ENCODE results near the gene SPTBN5. TPM values are rescaled to one million over a fixed set of nuclear protein-coding genes. Genes with fewer than 3 reads are reported as not detected.

The SPTBN5 gene
- total RNA-seq, 6 experiments from 2014 or later, result 0.16 to 0.34 (median 0.24) TPM

DNA sequence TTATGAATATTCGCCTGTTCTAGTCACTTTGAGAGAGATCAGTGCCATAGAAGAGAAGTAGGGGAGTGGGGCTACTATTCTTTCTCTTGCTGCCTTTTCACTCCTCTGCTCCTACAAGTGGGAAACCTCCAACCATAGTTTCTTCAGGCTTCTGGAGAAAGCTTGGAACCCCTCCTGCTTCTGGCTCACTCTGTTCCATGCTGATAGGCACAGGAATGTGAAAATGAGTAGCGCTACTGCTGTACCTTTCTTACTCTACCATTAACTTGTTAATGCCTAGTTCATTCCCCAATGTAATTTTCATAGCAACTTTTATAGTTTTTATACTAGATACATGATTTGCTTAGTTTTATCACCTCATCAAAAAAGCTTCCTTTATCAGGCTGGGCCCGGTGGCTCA is 92.7 kb downstream of the SPTBN5 start:
- H3K36me3 Mint-ChIP-seq (ENCODE audit: low read depth), result peaks cover 19% of the 10 kb centered on the region; the same call in 1 of the 2 replicates
- DNase-seq, result no peak
- H3K27ac Mint-ChIP-seq, result no peak overlapping the region
- H3K4me3 Mint-ChIP-seq, result no peak overlapping the region
- H3K9me3 Mint-ChIP-seq, result no peaks in the 10 kb centered on the region
- peaks cover 61% of the 10 kb centered on the region for H3K4me1 Mint-ChIP-seq (ENCODE audit: low read depth)
- no peak for TF ChIP-seq CTCF (IDR thresholded peaks at IDR 0.05)
- H3K27me3 Mint-ChIP-seq (ENCODE audit: insufficient read depth), result no peaks in the 10 kb centered on the region; the same call in 1 of the 2 replicates

DNA sequence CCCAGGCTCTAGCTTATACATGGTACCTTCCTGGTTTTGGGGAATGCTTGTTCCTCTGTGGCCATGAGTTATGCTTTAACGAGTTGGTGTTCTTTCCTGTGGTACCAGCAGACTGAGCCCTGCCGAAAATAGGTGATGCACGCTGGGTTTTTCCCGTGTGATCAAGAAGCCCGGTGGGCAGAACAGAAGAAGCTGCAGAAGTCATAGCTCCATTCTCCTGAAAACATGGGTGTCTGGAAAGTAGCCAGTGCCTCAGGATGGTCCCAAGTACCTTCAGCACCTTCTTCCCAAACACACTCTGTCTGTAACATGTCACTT is 94.4 kb downstream of the SPTBN5 start:
- peaks cover 19% of the 10 kb centered on the region; the same call in 1 of the 2 replicates for H3K36me3 Mint-ChIP-seq (ENCODE audit: low read depth)
- TF ChIP-seq CTCF (IDR thresholded peaks at IDR 0.05), result no peak
- H3K27ac Mint-ChIP-seq, result peak overlapping the region; percentile 77
- 0 out of 2 replicates have a peak overlapping the region, but pooled peaks have one; percentile 47 for H3K4me3 Mint-ChIP-seq
- H3K4me1 Mint-ChIP-seq (ENCODE audit: low read depth), result peaks cover 68% of the 10 kb centered on the region
- H3K27me3 Mint-ChIP-seq (ENCODE audit: insufficient read depth), result no peaks in the 10 kb centered on the region
- DNase-seq, result no peak
- H3K9me3 Mint-ChIP-seq, result no peaks in the 10 kb centered on the region

DNA sequence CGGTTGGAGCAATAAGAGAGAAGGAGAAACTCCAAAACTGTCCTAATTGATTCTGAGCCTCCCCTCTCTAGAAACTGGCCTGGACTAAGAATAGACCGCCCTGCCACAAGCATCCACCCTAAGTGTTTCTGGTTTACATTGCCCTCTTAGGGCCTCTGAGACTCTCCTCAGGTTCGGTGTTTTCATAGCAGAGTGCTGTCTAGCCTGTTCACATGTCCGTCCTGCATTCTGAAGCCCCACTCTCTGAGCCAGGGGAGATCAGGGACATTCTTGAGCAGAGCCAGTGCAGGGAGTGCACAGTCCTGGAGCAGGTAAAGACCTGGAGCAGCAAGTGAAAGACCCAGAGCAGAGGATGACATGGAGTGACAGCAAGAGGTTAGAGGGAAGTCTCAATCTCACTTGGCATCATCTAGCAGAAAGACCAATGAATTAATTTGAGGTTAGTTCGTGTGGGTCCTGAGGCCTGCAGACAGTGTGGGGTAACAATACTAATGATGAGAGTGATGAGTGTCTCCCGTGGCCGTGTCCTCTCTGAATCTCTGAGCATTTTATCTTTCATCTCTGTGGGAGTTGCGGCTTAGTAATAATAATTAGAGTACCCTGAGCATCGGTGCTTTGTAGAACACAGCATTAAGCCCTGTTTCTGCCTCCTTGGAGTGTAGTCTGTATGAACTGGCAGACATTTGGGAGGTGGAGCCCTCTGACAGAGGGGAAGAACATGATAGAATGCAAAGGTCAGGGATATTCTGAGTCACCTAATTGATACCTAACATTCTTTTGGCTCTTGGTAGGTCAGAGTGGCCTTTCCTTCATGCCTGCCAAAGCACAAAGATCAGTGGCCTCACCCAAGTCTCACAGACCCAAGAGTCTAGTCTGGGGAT is 95.0 kb downstream of the SPTBN5 start:
- H3K27me3 Mint-ChIP-seq (ENCODE audit: insufficient read depth), result no peaks in the 10 kb centered on the region
- H3K9me3 Mint-ChIP-seq, result no peaks in the 10 kb centered on the region
- no peak for TF ChIP-seq CTCF (IDR thresholded peaks at IDR 0.05)
- peak overlapping the region; percentile 47 for H3K4me3 Mint-ChIP-seq
- H3K4me1 Mint-ChIP-seq (ENCODE audit: low read depth), result peaks cover 70% of the 10 kb centered on the region
- peak overlapping the region; percentile 77 for H3K27ac Mint-ChIP-seq
- H3K36me3 Mint-ChIP-seq (ENCODE audit: low read depth), result peaks cover 19% of the 10 kb centered on the region; the same call in 1 of the 2 replicates
- DNase-seq, result peak; percentile 8

Small RNA genes within 50 kb of the gene (microRNA-seq; reads per million reads assigned to microRNA genes)
- gene MIR4310, result not detected

Other genes starting within 250 kb of the SPTBN5 start
- 10 to 100 TPM; 11.8 to 16.6 (median 15.3) TPM for gene MGA, start 233.6 kb downstream of the SPTBN5 start, total RNA-seq (2021; fragmentation: NEBNext Ultra II Directional; extraction: Animal tissue kit (Norgen Biotek cat#: 25700))
- gene MAPKBP1, start 119.6 kb downstream of the SPTBN5 start, total RNA-seq (2021; fragmentation: NEBNext Ultra II Directional; extraction: Animal tissue kit (Norgen Biotek cat#: 25700)), result 10 to 100 TPM; 15.7 to 22.4 (median 18.1) TPM
- 10 to 100 TPM in 1 of 6 experiments, 1 to 10 TPM in 5; 4.9 to 11.0 (median 8.2) TPM for gene JMJD7, start 66.0 kb downstream of the SPTBN5 start, total RNA-seq (2021; fragmentation: NEBNext Ultra II Directional; extraction: Animal tissue kit (Norgen Biotek cat#: 25700))
- 1 to 10 TPM; 1.6 to 3.0 (median 2.7) TPM for gene PLA2G4B, start 55.2 kb downstream of the SPTBN5 start, total RNA-seq (2021; fragmentation: NEBNext Ultra II Directional; extraction: Animal tissue kit (Norgen Biotek cat#: 25700))
- gene EHD4, start 78.5 kb upstream of the SPTBN5 start, total RNA-seq (2021; fragmentation: NEBNext Ultra II Directional; extraction: Animal tissue kit (Norgen Biotek cat#: 25700)), result 10 to 100 TPM; 14.1 to 21.8 (median 18.1) TPM
- not detected for gene PLA2G4E, start 127.0 kb upstream of the SPTBN5 start, total RNA-seq (2021; fragmentation: NEBNext Ultra II Directional; extraction: Animal tissue kit (Norgen Biotek cat#: 25700))
- not detected for gene PLA2G4D, start 200.5 kb upstream of the SPTBN5 start, total RNA-seq (2021; fragmentation: NEBNext Ultra II Directional; extraction: Animal tissue kit (Norgen Biotek cat#: 25700))